ENCODE results near the gene SLC35G2.
"Not testable (repeated sequence)": the region's sequence is repeated elsewhere in the genome, so short reads cannot be mapped to it uniquely, and the experiment has no call there.

- TF ChIP-seq, protein P1, sequence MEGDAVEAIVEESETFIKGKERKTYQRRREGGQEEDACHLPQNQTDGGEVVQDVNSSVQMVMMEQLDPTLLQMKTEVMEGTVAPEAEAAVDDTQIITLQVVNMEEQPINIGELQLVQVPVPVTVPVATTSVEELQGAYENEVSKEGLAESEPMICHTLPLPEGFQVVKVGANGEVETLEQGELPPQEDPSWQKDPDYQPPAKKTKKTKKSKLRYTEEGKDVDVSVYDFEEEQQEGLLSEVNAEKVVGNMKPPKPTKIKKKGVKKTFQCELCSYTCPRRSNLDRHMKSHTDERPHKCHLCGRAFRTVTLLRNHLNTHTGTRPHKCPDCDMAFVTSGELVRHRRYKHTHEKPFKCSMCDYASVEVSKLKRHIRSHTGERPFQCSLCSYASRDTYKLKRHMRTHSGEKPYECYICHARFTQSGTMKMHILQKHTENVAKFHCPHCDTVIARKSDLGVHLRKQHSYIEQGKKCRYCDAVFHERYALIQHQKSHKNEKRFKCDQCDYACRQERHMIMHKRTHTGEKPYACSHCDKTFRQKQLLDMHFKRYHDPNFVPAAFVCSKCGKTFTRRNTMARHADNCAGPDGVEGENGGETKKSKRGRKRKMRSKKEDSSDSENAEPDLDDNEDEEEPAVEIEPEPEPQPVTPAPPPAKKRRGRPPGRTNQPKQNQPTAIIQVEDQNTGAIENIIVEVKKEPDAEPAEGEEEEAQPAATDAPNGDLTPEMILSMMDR (IDR thresholded peaks at IDR 0.05): not testable (repeated sequence)
- not testable (repeated sequence) for TF ChIP-seq POLR2A (IDR thresholded peaks at IDR 0.05)
These were observed 17.8 kb upstream of the SLC35G2 start for GRCh38 chr3:136801146-136801545.
